SU-DHL-6 (cell line): Measurements from ENCODE around the gene AFG1L.

Experiments used
- H2AFZ ChIP-seq: fragments of 200-600 bp; sonication (generic); 2 replicates; pipeline ENCODE4 v1.6.1; 2014; ENCODE audit warnings: low read depth, mild to moderate bottlenecking, moderate library complexity, mixed read lengths, antibody characterized with exemption, low read length; ENCODE audit not compliant: severe bottlenecking
- H3F3A ChIP-seq: fragments of 200-600 bp; shearing (Covaris generic); 2 replicates; pipeline ENCODE4 v1.6.0; 2016; ENCODE audit warnings: antibody characterized with exemption, mild to moderate bottlenecking; ENCODE audit not compliant: insufficient read depth
- H3K27ac ChIP-seq: fragments of 200-600 bp; sonication (generic); 2 replicates; pipeline ENCODE4 v1.5.1; 2016; ENCODE audit warnings: low read depth, mild to moderate bottlenecking, low read length, moderate library complexity, mixed read lengths
- H3K27me3 ChIP-seq: fragments of 200-600 bp; sonication (generic), shearing (Covaris generic); 2 replicates; pipeline ENCODE4 v1.6.0; 2014; ENCODE audit warnings: mild to moderate bottlenecking, low read length
- H3K36me3 ChIP-seq: fragments of 200-600 bp; sonication (generic); 2 replicates; pipeline ENCODE4 v1.6.1; 2014; ENCODE audit warnings: mild to moderate bottlenecking, low read length, mixed read lengths
- H3K4me2 ChIP-seq: fragments of 300-600, 200-600 bp; shearing (Covaris generic), sonication (generic); 2 replicates; pipeline ENCODE4 v1.6.0; 2014; ENCODE audit warnings: low read length, low read depth, mild to moderate bottlenecking; ENCODE audit not compliant: poor library complexity, severe bottlenecking
- H3K4me3 ChIP-seq: fragments of 200-600 bp; sonication (generic); 2 replicates; pipeline ENCODE4 v1.5.1; 2014; ENCODE audit warnings: antibody characterized with exemption, low read length, mild to moderate bottlenecking, mixed read lengths; ENCODE audit not compliant: insufficient read depth, poor library complexity, severe bottlenecking
- H3K79me2 ChIP-seq: fragments of 200-600 bp; sonication (generic); 2 replicates; pipeline ENCODE4 v1.6.1; 2014; ENCODE audit warnings: mild to moderate bottlenecking, low read length, moderate library complexity; ENCODE audit not compliant: insufficient read depth
- H3K9ac ChIP-seq: fragments of 200-600 bp; sonication (generic); 2 replicates; pipeline ENCODE4 v1.7.0; 2014; ENCODE audit warnings: mild to moderate bottlenecking, low read length
- H3K9me2 ChIP-seq: fragments of 200-600 bp; sonication (generic); replicated peaks from 2 replicates; pipeline ENCODE4 v1.6.1; 2014; ENCODE audit warnings: low read length; ENCODE audit not compliant: insufficient read depth
- H3K9me3 ChIP-seq: fragments of 200-600 bp; sonication (generic); 2 replicates; pipeline ENCODE4 v1.6.1; 2014; ENCODE audit warnings: low read length, mixed read lengths; ENCODE audit not compliant: insufficient read depth
- H4K20me1 ChIP-seq: fragments of 200-600 bp; sonication (generic); 2 replicates; pipeline ENCODE4 v1.6.1; 2014; ENCODE audit warnings: low read depth, mild to moderate bottlenecking, antibody characterized with exemption, low read length, moderate library complexity, mixed read lengths
- CTCF ChIP-seq: fragments of 200-600 bp; sonication (generic); IDR thresholded peaks from one replicate; pipeline ENCODE4 v1.5.1; 2017; ENCODE audit warnings: antibody characterized with exemption, mild to moderate bottlenecking, low read length, moderate library complexity; ENCODE audit not compliant: insufficient read depth, poor library complexity, severe bottlenecking
- EZH2phosphoT487 ChIP-seq: fragments of 200-600 bp; sonication (generic), shearing (Covaris generic); conservative IDR thresholded peaks from 2 replicates; pipeline ENCODE4 v1.6.1; 2018; ENCODE audit warnings: mild to moderate bottlenecking, antibody characterized with exemption, low read length, moderate library complexity, mixed read lengths

Gene AFG1L

GRCh38 chr6:108566406-108566805 lies 271.6 kb downstream of the AFG1L start:
- Histone ChIP-seq H3K4me2 (no peak overlapping the region), H3K9me3 (no peaks in the 10 kb centered on the region), H2AFZ (no peak overlapping the region), H4K20me1 (peaks cover 7% of the 10 kb centered on the region; the same call in 1 of the 2 replicates), H3K4me3 (no peak overlapping the region), H3K36me3 (no peaks in the 10 kb centered on the region), H3F3A (peaks cover 29% of the 10 kb centered on the region), H3K27me3 (no peaks in the 10 kb centered on the region), H3K9ac (no peak overlapping the region), H3K79me2 (no peaks in the 10 kb centered on the region), H3K27ac (no peak overlapping the region), H3K9me2 (no peaks in the 10 kb centered on the region)
- TF ChIP-seq CTCF (no peak), EZH2phosphoT487 (no peak)

- no peak overlapping the region for H3K4me3 ChIP-seq
- TF ChIP-seq CTCF (no peak), EZH2phosphoT487 (no peak)
- H3K9me2 ChIP-seq = no peaks in the 10 kb centered on the region
- no peak overlapping the region for H3K27ac ChIP-seq
- H3K27me3 ChIP-seq = no peaks in the 10 kb centered on the region
- no peaks in the 10 kb centered on the region for H3K36me3 ChIP-seq
- H3K4me2 ChIP-seq = no peak overlapping the region
- peaks cover 24% of the 10 kb centered on the region for H3F3A ChIP-seq
- no peaks in the 10 kb centered on the region for H3K9me3 ChIP-seq
- H2AFZ ChIP-seq = no peak overlapping the region
- H3K79me2 ChIP-seq = no peaks in the 10 kb centered on the region
- H3K9ac ChIP-seq = no peak overlapping the region
- peaks cover 7% of the 10 kb centered on the region; the same call in 1 of the 2 replicates for H4K20me1 ChIP-seq
Observed at GRCh38 chr6:108568101-108568500, 273.2 kb downstream of the AFG1L start.

GRCh38 chr6:108568551-108569305 lies 273.9 kb downstream of the AFG1L start:
- H3K4me2 ChIP-seq = no peak overlapping the region
- peaks cover 7% of the 10 kb centered on the region; the same call in 1 of the 2 replicates for H4K20me1 ChIP-seq
- no peaks in the 10 kb centered on the region for H3K9me2 ChIP-seq
- no peak overlapping the region for H3K27ac ChIP-seq
- no peaks in the 10 kb centered on the region for H3K36me3 ChIP-seq
- no peaks in the 10 kb centered on the region for H3K27me3 ChIP-seq
- no peak overlapping the region for H3K9ac ChIP-seq
- peaks cover 20% of the 10 kb centered on the region for H3F3A ChIP-seq
- H3K9me3 ChIP-seq = no peaks in the 10 kb centered on the region
- no peak for TF ChIP-seq EZH2phosphoT487
- no peak for TF ChIP-seq CTCF
- H3K4me3 ChIP-seq = no peak overlapping the region
- no peak overlapping the region for H2AFZ ChIP-seq
- no peaks in the 10 kb centered on the region for H3K79me2 ChIP-seq
